ENCODE results near the gene NFKBIZ.
"Not testable (repeated sequence)": the region's sequence is repeated elsewhere in the genome, so short reads cannot be mapped to it uniquely, and the experiment has no call there.

NFKBIZ gene

DNA sequence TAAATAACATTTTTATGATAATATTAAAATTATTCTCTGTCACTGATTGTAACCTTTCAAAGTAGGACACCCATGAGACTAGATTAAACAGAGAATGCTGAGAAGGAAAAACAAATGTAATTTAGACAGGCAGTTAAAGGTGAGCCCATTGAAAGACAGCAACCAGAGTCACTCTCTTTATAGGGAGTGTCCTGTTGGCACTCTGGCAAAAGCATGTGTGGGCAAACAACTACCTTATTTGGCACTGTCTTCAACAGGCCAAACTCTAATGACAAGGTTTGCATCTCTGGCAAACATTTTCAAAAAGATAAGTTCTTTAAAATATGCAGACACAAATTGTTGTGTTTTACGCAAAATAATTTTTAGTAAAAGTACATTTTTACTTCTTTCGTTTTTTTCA, 29.8 kb downstream of the NFKBIZ start:
- no peak for DNase-seq

DNA sequence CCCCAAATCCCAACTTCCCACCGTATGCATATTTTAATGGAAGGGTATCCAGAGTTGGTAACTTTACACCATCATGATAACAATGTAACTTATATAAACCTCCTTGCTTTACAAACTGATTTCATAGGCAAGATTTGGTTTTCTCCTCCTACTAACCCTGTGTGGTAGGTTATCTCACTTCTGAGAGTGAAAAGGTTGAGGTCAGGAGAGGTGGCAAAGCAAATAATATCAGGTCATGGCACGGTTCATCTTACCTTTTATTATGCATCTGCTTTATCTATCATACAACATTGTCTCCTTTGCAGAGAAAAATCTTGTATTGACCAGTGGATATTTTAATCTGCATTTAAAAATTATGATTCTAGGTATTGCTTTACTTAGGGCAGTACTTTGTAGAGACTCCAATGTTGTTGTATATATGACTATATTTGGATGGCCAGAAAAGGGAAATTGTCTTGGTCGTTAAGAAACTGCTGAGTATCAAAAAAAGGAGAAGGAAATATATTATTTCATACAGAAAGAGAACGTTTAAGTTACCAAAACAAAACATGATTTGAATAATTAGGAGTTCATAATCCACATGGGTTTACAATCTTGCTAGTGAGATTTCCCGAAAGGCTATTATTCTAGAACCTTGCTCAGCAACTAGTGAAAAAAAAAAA, 30.4 kb downstream of the NFKBIZ start:
- DNase-seq: no peak

DNA sequence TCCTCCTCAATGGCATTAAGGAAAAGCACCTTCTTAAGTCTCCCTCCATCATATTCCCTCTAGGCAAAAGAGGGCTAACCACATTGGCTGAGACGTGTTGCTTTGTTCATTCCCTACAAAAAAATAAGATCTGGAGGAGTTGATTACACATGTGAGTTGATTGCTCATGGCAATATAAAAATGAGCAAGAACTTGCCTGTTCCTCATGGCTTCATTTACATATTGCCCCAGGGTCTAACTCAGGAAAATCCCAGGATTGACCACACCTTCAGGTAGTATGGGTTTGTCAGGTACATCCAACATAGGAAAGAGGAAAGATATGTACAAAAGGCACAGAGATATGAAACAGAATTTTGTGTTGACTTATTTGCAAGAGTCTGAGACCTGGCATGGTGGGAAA, 35.5 kb downstream of the NFKBIZ start:
- DNase-seq: no peak

DNA sequence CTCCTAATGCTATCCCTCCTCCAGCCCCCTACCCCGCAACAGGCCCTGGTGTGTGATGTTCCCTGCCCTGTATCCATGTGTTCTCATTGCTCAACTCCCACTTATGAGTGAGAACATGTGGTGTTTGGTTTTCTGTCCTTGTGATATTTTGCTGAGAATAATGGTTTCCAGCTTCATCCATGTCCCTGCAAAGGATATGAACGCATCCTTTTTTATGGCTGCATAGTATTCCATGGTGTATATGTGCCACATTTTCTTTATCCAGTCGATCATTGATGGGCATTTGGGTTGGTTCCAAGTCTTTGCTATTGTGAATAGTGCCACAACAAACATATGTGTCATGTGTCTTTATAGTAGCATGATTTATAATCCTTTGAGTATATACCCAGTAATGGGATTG, 36.3 kb downstream of the NFKBIZ start:
- DNase-seq: not testable (repeated sequence)

DNA sequence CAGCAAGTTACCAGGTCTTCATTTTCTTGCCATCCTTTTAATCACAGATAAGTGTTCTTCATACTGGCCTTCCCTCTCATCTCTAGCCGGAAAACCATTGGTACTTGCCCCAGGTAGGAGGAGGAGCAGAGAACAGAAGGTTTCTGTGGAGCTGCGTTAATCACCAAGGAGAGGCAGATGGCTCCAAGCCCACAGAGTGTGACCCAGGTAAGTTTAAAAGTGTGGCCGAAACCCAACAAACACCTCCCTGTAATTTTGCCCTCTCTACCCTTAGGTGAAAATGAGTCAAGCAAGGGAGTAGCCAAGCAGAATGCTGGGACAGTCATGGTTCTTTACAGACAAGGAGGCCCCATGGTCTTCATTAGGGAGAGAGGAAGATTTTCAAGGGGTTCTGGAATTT, 37.3 kb downstream of the NFKBIZ start:
- DNase-seq: no peak

DNA sequence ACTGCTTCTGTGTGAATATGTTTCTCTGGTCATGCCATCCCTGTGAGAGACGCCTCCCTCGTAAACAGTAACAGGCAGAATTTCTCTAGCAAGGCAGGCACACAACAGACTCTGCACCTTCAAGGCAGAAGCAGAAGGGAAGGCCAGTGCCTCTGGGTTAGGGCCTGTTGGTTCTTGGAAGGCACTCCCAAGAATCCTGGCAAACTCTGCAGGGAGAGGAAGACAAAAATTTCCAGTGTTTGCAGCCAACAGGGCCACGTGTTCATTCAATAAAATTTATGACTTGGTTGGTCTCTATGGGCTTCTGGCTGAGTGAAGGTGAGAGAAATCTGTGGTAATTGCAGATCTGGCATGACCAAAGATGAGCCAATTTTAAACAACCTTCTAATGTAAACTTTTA, 39.3 kb downstream of the NFKBIZ start:
- no peak for DNase-seq

DNA sequence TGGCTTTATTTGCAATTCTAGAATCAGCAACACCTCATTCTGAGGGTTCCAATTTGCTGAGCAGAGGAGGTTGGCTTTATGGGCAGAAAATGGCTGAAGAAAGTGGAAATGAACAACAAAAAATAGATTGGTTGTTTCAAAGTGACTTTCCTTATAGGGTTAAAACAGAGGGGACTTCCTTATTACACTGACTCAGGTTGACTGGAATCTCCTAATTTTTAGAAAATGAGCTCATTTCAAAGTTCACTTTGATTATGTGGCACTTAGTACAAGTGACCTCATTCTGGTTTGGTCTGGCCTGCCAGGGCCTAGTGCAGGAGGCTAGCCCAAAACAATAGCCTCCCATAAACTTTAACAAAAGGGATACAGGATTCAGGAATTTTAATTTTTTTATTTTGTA, 41.4 kb downstream of the NFKBIZ start:
- peak; percentile 83 for DNase-seq

DNA sequence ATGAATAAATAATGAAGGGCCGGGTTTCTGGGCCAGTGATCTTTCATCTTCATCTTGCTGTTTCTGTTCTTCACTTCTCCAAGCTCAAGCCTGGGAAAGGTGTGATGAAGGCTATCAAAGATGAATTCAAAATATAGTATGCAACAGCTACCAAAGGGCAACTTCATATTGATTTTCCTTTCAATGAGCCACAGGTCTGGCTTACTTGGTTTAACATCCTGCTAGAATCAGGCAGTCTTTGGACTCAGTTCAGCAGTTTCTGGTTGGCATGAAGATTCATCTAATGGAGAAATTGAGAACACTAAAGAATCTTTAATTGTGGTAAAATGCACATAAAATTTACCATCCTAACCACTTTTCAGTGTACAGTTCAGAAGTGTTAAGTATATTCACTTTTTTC, 43.3 kb downstream of the NFKBIZ start:
- no peak for DNase-seq

DNA sequence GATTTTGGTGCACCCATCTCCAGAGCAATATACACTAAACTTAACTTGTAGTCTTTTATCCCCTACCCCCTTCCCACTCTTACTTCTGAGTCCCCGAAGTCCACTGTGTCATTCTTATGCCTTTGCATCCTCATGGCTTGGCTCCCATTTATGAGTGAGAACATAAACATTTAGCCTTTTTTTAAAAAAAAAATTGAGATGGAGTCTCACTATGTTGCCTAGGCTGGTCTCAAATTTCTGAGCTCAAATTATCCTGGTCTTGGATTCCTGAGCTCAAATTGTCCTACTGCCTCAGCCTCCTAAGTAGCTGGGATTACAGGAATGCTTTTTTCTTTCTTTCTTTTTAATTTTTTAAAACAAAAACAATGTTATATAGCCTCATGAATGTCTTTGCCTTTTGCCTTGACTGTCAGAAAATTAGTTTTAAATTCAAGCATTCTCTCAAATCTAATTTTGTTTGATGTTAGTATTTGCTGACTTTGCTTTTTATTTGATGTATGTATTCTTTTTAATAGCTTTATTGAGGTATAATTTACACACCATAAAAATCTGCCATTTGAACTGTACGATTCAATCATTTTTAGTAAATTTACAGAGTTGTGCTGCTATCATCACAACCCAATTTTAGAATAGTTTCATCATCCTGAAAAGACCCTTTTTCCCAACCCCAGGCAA, 46.9 kb downstream of the NFKBIZ start:
- DNase-seq: peak; percentile 18

DNA sequence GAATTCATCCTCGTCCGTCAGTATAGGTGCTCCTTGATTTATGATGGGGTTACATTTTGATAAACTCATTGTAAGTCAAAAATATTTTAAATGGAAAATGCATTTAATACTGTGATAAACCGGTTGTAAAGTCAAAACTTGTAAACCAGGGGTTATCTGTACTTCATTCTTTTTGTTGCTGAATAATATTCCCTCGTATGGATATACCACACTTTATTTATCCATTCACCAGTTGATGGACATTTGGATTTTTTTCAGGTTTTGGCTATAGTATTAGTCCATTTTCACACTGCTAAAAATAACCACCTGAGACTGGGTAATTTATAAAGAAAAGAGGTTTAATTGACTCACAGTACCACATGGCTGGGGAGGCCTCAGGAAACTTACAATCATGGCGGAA, 47.7 kb downstream of the NFKBIZ start:
- DNase-seq: no peak

DNA sequence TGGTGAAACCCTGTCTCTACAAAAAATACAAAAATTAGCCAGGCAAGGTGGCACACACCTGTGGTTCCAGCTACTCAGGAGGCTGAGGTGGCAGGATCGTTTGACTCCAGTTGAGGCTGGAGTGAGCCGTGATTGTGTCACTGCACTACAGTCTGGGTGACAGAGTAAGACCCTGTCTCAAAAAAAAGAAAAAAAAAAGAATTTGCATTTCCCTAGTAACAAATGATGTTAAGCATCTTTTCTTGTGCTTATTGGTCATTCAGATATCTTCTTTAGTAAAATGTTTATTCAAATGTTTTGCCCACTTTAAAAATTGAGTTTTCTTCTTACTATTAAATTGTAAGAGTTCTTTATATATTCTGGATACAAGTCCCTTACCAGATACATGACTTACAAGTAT, 48.7 kb downstream of the NFKBIZ start:
- DNase-seq: no peak

DNA sequence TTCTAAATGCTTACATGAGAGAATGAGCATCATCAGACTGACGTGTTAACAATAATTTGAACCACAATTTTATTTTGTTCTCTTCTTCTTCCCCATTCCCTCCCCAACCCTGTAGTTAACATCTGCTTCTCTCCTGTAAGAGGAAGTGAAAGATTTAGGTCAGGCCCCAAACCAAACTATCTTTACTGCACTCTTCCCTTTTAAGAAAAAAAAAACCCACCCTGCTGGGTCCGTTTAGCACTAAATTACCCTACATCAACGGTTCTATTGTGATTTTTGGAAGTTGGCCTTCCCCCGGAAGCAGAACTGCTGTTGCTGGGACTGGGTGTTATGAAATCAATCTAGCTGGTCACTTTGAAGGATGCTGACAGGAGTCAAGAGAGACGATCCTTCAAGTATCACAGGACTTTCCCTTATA, 49.4 kb downstream of the NFKBIZ start:
- DNase-seq: no peak

DNA sequence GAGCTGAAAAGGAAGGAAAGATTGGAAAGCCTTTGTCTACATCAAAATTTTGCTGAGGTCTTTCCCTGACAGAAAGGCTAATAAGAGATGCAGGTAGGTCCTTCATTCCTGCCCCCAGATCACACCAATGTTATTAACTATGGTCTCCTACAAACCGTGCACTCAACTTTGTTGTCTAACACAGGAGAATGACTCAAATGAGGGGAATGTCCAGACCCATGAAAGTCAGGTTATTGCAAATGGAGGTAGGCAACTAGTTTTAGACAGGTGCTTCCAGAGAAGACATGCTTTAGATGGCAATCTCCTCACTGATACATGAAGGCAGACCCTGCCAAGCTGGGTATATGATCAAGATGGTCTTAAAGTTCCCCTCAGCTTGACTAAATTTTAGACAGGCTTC, 51.0 kb downstream of the NFKBIZ start:
- DNase-seq: no peak

DNA sequence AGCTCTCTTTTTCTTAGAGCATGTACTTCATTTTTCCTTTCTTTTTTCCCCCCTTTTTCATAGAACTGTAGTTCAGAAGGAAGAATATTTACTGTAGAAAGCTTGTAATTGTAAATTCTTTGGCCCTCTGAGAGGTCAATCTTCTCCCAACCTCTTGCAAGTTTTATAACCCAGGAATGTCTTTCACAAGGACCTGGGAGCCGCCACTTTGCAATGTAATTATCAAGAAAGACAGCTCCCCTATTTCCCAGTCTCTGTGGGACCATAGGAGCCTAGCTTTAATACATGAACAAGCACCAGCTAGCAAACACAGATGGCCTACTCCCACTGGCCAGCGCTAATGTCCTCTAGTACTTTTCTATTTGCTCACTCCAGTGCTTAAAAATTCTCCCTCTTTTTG, 51.4 kb downstream of the NFKBIZ start:
- no peak for DNase-seq

DNA sequence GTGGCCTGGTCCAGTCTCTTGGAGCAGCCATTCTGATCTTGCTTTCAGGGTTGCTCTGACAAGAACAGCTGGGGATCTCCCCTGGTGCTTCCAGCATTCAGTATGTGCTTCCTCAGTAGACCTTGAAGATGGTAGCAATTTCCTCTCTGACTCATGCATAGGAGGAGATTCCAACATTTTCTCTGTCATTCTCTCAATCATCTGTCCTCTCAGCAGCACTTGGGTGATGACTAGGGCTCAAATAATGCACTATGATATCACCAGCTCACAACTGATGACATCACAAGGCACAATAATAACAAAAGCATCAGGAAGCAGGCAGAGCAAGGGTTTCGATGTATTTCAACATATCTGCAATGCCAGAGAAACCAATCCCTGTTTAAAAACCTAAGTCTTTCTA, 52.7 kb downstream of the NFKBIZ start:
- peak; percentile 97 for DNase-seq

DNA sequence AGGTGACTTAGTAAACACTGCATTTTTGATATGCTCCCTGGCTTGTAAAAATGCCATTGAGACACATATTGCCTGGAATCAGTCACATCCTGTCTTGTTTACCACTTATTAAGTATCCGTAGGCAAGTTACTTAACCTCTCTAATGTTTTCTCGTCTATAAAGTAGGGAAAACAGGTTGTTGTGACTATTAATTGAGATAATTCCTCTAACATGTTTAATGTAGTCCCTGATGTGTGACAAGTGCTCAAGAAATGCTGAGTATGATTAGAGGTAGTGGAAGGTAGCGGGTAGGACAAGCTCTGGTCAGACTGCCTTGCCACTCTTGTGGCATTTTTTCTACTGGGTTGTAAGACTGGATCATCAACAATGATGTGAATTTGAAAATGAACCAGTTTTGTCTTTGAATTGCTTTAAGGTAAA, 54.1 kb downstream of the NFKBIZ start:
- DNase-seq: peak; percentile 40

DNA sequence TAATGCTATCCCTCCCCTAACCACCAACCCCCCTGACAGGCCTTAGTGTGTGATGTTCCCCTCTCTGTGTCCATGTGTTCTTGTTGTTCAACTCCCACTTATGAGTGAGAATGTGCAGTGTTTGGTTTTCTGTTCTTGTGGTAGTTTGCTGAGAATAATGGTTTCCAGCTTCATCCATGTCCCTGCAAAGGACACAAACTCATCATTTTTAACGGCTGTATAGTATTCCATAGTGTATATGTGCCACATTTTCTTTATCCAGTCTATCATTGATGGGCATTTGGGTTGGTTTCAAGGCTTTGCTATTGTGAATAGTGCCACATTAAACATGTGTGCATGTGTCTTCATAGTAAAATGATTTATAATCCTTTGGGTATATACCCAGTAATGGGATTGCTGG, 56.3 kb downstream of the NFKBIZ start:
- DNase-seq: not testable (repeated sequence)

All from fibroblast of skin of right biceps (primary cell).